IMR-90 (cell line): Measurements from ENCODE around the gene EML5. TPM values are rescaled to one million over a fixed set of nuclear protein-coding genes. Genes with fewer than 3 reads are reported as not detected.

Experiments
- ATAC-seq: fragments of 200-7000 bp; cut with Tn5 transposase; 2 replicates; pipeline ENCODE4 v1.9.1; 2020; ENCODE audit warnings: low read depth, mild to moderate bottlenecking, moderate library complexity
- BruUV-seq: library from RNA; stranded (reverse); fragments of 400-500 nt; replicated peaks from 2 replicates; lab custom pipeline; 2021; lab: Mats Ljungman, UMichigan
- CTCF ChIA-PET: fragments of 300-600 bp; formaldehyde crosslinking; extraction: SDS; loops from one replicate; lab custom pipeline; 2021; ENCODE audit warnings: antibody characterized with exemption; lab: Yijun Ruan, JAX
- POLR2A ChIA-PET: fragments of 300-600 bp; sonication (Branson Sonifier 250); formaldehyde crosslinking; loops from one replicate; lab custom pipeline; 2022; ENCODE audit warnings: antibody characterized with exemption; ENCODE audit not compliant: unreplicated experiment; lab: Charles Lee
- DNase-seq: peaks from one replicate; pipeline ENCODE4 v3.0.0; 2013
- H2AFZ ChIP-seq: replicated peaks from 2 replicates; pipeline ENCODE3; 2013; ENCODE audit warnings: low read length, mild to moderate bottlenecking; ENCODE audit not compliant: poor library complexity
- H2AK5ac ChIP-seq: 2 replicates; pipeline ENCODE4 v1.6.1; 2013; ENCODE audit warnings: low read depth, low read length, inconsistent platforms
- H2AK9ac ChIP-seq: replicated peaks from 2 replicates; pipeline ENCODE3; 2013; ENCODE audit warnings: mild to moderate bottlenecking, low read depth, low read length, moderate library complexity; ENCODE audit not compliant: poor library complexity
- H2BK120ac ChIP-seq: 2 replicates; pipeline ENCODE4 v1.6.1; 2013; ENCODE audit warnings: low read depth, low read length, inconsistent platforms
- H2BK15ac ChIP-seq: 3 replicates; pipeline ENCODE4 v1.6.1; 2013; ENCODE audit warnings: low read depth, low read length, inconsistent platforms
- H2BK20ac ChIP-seq: 2 replicates; pipeline ENCODE4 v1.6.1; 2013; ENCODE audit warnings: low read depth, mild to moderate bottlenecking, inconsistent platforms, low read length, moderate library complexity
- H2BK5ac ChIP-seq: 2 replicates; pipeline ENCODE4 v1.6.1; 2013; ENCODE audit warnings: mild to moderate bottlenecking, low read depth, low read length, inconsistent platforms; ENCODE audit not compliant: poor library complexity, severe bottlenecking
- H3K14ac ChIP-seq: replicated peaks from 2 replicates; pipeline ENCODE4 v1.6.1; 2013; ENCODE audit warnings: low read depth, low read length, inconsistent platforms
- H3K18ac ChIP-seq: 2 replicates; pipeline ENCODE4 v1.6.1; 2013; ENCODE audit warnings: low read depth, low read length, control low read depth
- H3K23ac ChIP-seq: 2 replicates; pipeline ENCODE4 v1.6.1; 2013; ENCODE audit warnings: low read depth, low read length, inconsistent platforms
- H3K27ac ChIP-seq: 2 replicates; pipeline ENCODE4 v1.5.1; 2013; ENCODE audit warnings: mild to moderate bottlenecking, control low read depth, low read length; ENCODE audit not compliant: insufficient read depth
- H3K27me3 ChIP-seq: 2 replicates; pipeline ENCODE4 v1.6.1; 2013; ENCODE audit warnings: low read length; ENCODE audit not compliant: control insufficient read depth, insufficient read depth
- H3K36me3 ChIP-seq: 2 replicates; pipeline ENCODE4 v1.6.1; 2013; ENCODE audit warnings: low read length, mixed read lengths; ENCODE audit not compliant: control insufficient read depth, insufficient read depth
- H3K4ac ChIP-seq: 2 replicates; pipeline ENCODE4 v1.6.1; 2013; ENCODE audit warnings: low read depth, low read length, inconsistent platforms
- H3K4me1 ChIP-seq: 2 replicates; pipeline ENCODE4 v1.6.1; 2013; ENCODE audit warnings: low read length, mixed read lengths; ENCODE audit not compliant: control insufficient read depth, insufficient read depth
- H3K4me2 ChIP-seq: 2 replicates; pipeline ENCODE4 v1.6.1; 2013; ENCODE audit warnings: low read depth, mild to moderate bottlenecking, control low read depth, low read length, moderate library complexity
- H3K4me3 ChIP-seq: 2 replicates; pipeline ENCODE4 v1.5.1; 2013; ENCODE audit warnings: low read depth, mild to moderate bottlenecking, control low read depth, low read length, moderate library complexity; ENCODE audit not compliant: insufficient read depth
- H3K56ac ChIP-seq: 2 replicates; pipeline ENCODE4 v1.6.1; 2013; ENCODE audit warnings: low read length, inconsistent platforms; ENCODE audit not compliant: insufficient read depth; ENCODE audit errors: extremely low read depth
- H3K79me1 ChIP-seq, 2 experiments: 2 replicates each; pipeline ENCODE4 v1.6.1; 2013; ENCODE audit warnings: low read length in 2 of 2, inconsistent platforms in 1 of 2, low read depth in 1 of 2
- H3K9ac ChIP-seq: 2 replicates; pipeline ENCODE4 v1.6.1; 2013; ENCODE audit warnings: low read depth, low read length, control low read depth
- H3K9me1 ChIP-seq: 2 replicates; pipeline ENCODE4 v1.6.1; 2013; ENCODE audit warnings: low read length, inconsistent platforms; ENCODE audit not compliant: insufficient read depth
- H3K9me3 ChIP-seq: 2 replicates; pipeline ENCODE4 v1.6.1; 2013; ENCODE audit warnings: low read length; ENCODE audit not compliant: control insufficient read depth, insufficient read depth
- H4K20me1 ChIP-seq: 2 replicates; pipeline ENCODE4 v1.6.1; 2013; ENCODE audit warnings: low read length, inconsistent platforms; ENCODE audit not compliant: insufficient read depth
- H4K5ac ChIP-seq: 2 replicates; pipeline ENCODE4 v1.6.1; 2013; ENCODE audit warnings: mild to moderate bottlenecking, low read depth, low read length, control low read depth
- H4K8ac ChIP-seq, 2 experiments: 2 replicates each; pipeline ENCODE4 v1.6.1; 2013; ENCODE audit warnings: low read depth in 2 of 2, low read length in 2 of 2, control low read depth in 1 of 2, inconsistent platforms in 1 of 2
- H4K91ac ChIP-seq: 2 replicates; pipeline ENCODE4 v1.6.1; 2013; ENCODE audit warnings: low read depth, low read length, inconsistent platforms; ENCODE audit not compliant: insufficient read depth
- BHLHE40 ChIP-seq: fragments of 150-350 bp; IDR thresholded peaks from 2 replicates; pipeline ENCODE4 v1.6.1; 2016; ENCODE audit warnings: mild to moderate bottlenecking, low read depth, low read length
- CHD1 ChIP-seq: IDR thresholded peaks from 2 replicates; pipeline ENCODE4 v1.6.1; 2012; ENCODE audit warnings: low read depth, low read length, improper control_type of control experiment
- CTCF ChIP-seq: conservative IDR thresholded peaks from 2 replicates; pipeline ENCODE4 v1.5.1; 2012; ENCODE audit warnings: mild to moderate bottlenecking, low read depth, low read length, improper control_type of control experiment
- MAFK ChIP-seq: IDR thresholded peaks from 2 replicates; pipeline ENCODE4 v1.6.1; 2012; ENCODE audit warnings: low read depth, low read length, improper control_type of control experiment
- MAZ ChIP-seq: IDR thresholded peaks from 2 replicates; pipeline ENCODE4 v1.6.1; 2012; ENCODE audit warnings: low read depth, mild to moderate bottlenecking, low read length, improper control_type of control experiment, moderate library complexity, borderline replicate concordance
- MXI1 ChIP-seq: IDR thresholded peaks from 2 replicates; pipeline ENCODE4 v1.6.1; 2012; ENCODE audit warnings: low read depth, mild to moderate bottlenecking, low read length, moderate library complexity, borderline replicate concordance
- NFE2L2 ChIP-seq: fragments of 150-350 bp; IDR thresholded peaks from 2 replicates; pipeline ENCODE4 v1.6.1; 2016; ENCODE audit warnings: low read depth, mild to moderate bottlenecking, low read length
- POLR2A ChIP-seq: IDR thresholded peaks from 2 replicates; pipeline ENCODE4 v1.6.1; 2012; ENCODE audit warnings: mild to moderate bottlenecking, low read depth, low read length
- RAD21 ChIP-seq: IDR thresholded peaks from 2 replicates; pipeline ENCODE4 v1.6.1; 2012; ENCODE audit warnings: low read length, improper control_type of control experiment
- RFX5 ChIP-seq: IDR thresholded peaks from 2 replicates; pipeline ENCODE4 v1.8.0; 2012; ENCODE audit warnings: low read depth, mild to moderate bottlenecking, low read length, moderate library complexity
- SMC3 ChIP-seq: fragments of 150-350 bp; IDR thresholded peaks from 2 replicates; pipeline ENCODE4 v1.6.1; 2016; ENCODE audit warnings: low read depth, mild to moderate bottlenecking, antibody characterized with exemption, low read length, moderate library complexity
- USF2 ChIP-seq: fragments of 150-350 bp; IDR thresholded peaks from 2 replicates; pipeline ENCODE4 v1.6.1; 2017; ENCODE audit warnings: mild to moderate bottlenecking, antibody characterized with exemption, low read length, low read depth
- WGBS, 2 experiments: methylation state at CpG; one replicate each; pipeline versions ENCODE4 v1.1.5 to v1.1.7; 2013; ENCODE audit warnings: missing lambda C conversion rate in 2 of 2; ENCODE audit not compliant: insufficient read length in 1 of 2; ENCODE audit errors: extremely low coverage in 2 of 2; 5-methylcytosine and 5-hydroxymethylcytosine counted together
- dilution Hi-C: fragments of 300-500 bp; cut with HindIII; formaldehyde crosslinking; loops from one replicate; pipeline ENCODE4 v1.14.3; 2018; ENCODE audit warnings: low sequenced_read_pairs; ENCODE audit not compliant: unreplicated experiment
- in situ Hi-C: fragments of 300-500 bp; cut with MboI; formaldehyde crosslinking; loops from 3 replicates; pipeline ENCODE4 v1.14.3; 2019; ENCODE audit warnings: low sequenced_read_pairs, inconsistent platforms, mixed read lengths
- intact Hi-C: fragments of 100-400 bp; cut with micrococcal nuclease; formaldehyde crosslinking; loops from 2 replicates; pipeline ENCODE4 v1.10.0; 2022
- polyA plus RNA-seq, 3 experiments: library from polyadenylated mRNA; depleted of rRNA; stranded (reverse); fragments of >200 nt; gene quantifications; 2 replicates each; pipeline ENCODE4 v1.2.3, GENCODE V29; 2012; ENCODE audit warnings: low replicate concordance in 1 of 3
- total RNA-seq: library from RNA; depleted of rRNA; stranded (reverse); fragments of >200 nt; gene quantifications from 2 replicates; pipeline ENCODE4 v1.2.3, GENCODE V29; 2012

EML5 gene
- total and polyA plus RNA-seq, 2 of the 4 experiments (the other 2 are of a cell fraction): 8.1 to 22.2 TPM

- Histone ChIP-seq H3K27me3 (no peaks in the 10 kb centered on the region), H3K14ac (no peak overlapping the region), H3K18ac (no peak overlapping the region), H3K4me3 (no peak overlapping the region), H3K9me1 (no peaks in the 10 kb centered on the region), H3K9ac (no peak overlapping the region), H2AK9ac (no peak overlapping the region), H2BK15ac (no peak overlapping the region), H2AK5ac (no peak overlapping the region), H3K27ac (no peak overlapping the region), H2BK5ac (no peak overlapping the region), H3K56ac (no peak overlapping the region), H4K91ac (no peak overlapping the region), H2BK120ac (no peak overlapping the region), H3K79me1 (no peaks in the 10 kb centered on the region; a peak in 1 of 4 replicates), H2AFZ (no peak overlapping the region), H2BK20ac (no peak overlapping the region), H3K4me2 (no peak overlapping the region), H3K4me1 (no peaks in the 10 kb centered on the region), H3K23ac (no peak overlapping the region), H4K20me1 (no peaks in the 10 kb centered on the region), H4K8ac (no peak overlapping the region), H3K4ac (no peak overlapping the region), H3K36me3 (no peaks in the 10 kb centered on the region; the same call in 1 of the 2 replicates), H3K9me3 (no peaks in the 10 kb centered on the region), H4K5ac (no peak overlapping the region)
- BruUV-seq: no TSS peak
- in situ Hi-C loops (no loop called here), intact Hi-C loops (no loop called here), dilution Hi-C loops (no loop called here)
- ATAC-seq (no peak), DNase-seq (no peak)
- no peak for TF ChIP-seq NFE2L2
- TF ChIP-seq RAD21: no peak
- no peak for TF ChIP-seq SMC3
- TF ChIP-seq MAZ: no peak
- TF ChIP-seq MAFK: no peak
- TF ChIP-seq POLR2A: no peak
- no peak for TF ChIP-seq CTCF
- TF ChIP-seq USF2: no peak
- no peak for TF ChIP-seq BHLHE40
- TF ChIP-seq CHD1: no peak
- TF ChIP-seq MXI1: no peak
- TF ChIP-seq RFX5: no peak
- no CpG with 5 or more reads among the region's 2 CpGs for WGBS, 2 experiments
- CTCF ChIA-PET: no interaction called here
- POLR2A ChIA-PET: no interaction called here
Observed at GRCh38 chr14:88632512-88632911, 160.2 kb downstream of the EML5 start.
